ENCODE data around the gene PTPA.

Gene PTPA

GRCh38 chr9:129095170-129095667 is 16.0 kb upstream of the PTPA start:
- H3K27me3 ChIP-seq (ENCODE audit: insufficient read depth, low read length) = no peaks in the 10 kb centered on the region
- H3K4me1 ChIP-seq (ENCODE audit: insufficient read depth, low read length) = no peaks in the 10 kb centered on the region
- no peak overlapping the region for H2AFZ ChIP-seq (ENCODE audit: low read depth, low read length)
- no peak overlapping the region for H3K4me3 ChIP-seq (ENCODE audit: low read length)
- H3K36me3 ChIP-seq (ENCODE audit: insufficient read depth, low read length) = peaks cover 9% of the 10 kb centered on the region
- H3K9me3 ChIP-seq (ENCODE audit: low read length) = no peaks in the 10 kb centered on the region

- Histone ChIP-seq H3K36me3 (ENCODE audit: insufficient read depth, low read length) (peaks cover 3% of the 10 kb centered on the region), H3K9me3 (ENCODE audit: low read length) (no peaks in the 10 kb centered on the region), H3K27me3 (ENCODE audit: insufficient read depth, low read length) (no peaks in the 10 kb centered on the region), H3K4me3 (ENCODE audit: low read length) (no peak overlapping the region), H3K4me1 (ENCODE audit: insufficient read depth, low read length) (no peaks in the 10 kb centered on the region), H2AFZ (ENCODE audit: low read depth, low read length) (no peak overlapping the region)
Measured at GRCh38 chr9:129095908-129096307, 15.3 kb upstream of the PTPA start.

- no peaks in the 10 kb centered on the region for H3K4me1 ChIP-seq (ENCODE audit: insufficient read depth, low read length)
- H3K27me3 ChIP-seq (ENCODE audit: insufficient read depth, low read length) = no peaks in the 10 kb centered on the region
- H2AFZ ChIP-seq (ENCODE audit: low read depth, low read length) = no peak overlapping the region
- no peaks in the 10 kb centered on the region for H3K9me3 ChIP-seq (ENCODE audit: low read length)
- peaks cover 3% of the 10 kb centered on the region for H3K36me3 ChIP-seq (ENCODE audit: insufficient read depth, low read length)
- H3K4me3 ChIP-seq (ENCODE audit: low read length) = no peak overlapping the region
Measured at GRCh38 chr9:129097671-129098306, 13.4 kb upstream of the PTPA start.

- Histone ChIP-seq H3K4me3 (ENCODE audit: low read length) (no peak overlapping the region), H3K4me1 (ENCODE audit: insufficient read depth, low read length) (no peaks in the 10 kb centered on the region), H3K27me3 (ENCODE audit: insufficient read depth, low read length) (no peaks in the 10 kb centered on the region), H3K9me3 (ENCODE audit: low read length) (no peaks in the 10 kb centered on the region), H2AFZ (ENCODE audit: low read depth, low read length) (no peak overlapping the region), H3K36me3 (ENCODE audit: insufficient read depth, low read length) (peaks cover 3% of the 10 kb centered on the region)
Measured at GRCh38 chr9:129098328-129098727, 12.9 kb upstream of the PTPA start.

- Histone ChIP-seq H3K4me1 (ENCODE audit: insufficient read depth, low read length) (no peaks in the 10 kb centered on the region), H3K4me3 (ENCODE audit: low read length) (no peak overlapping the region), H3K9me3 (ENCODE audit: low read length) (no peaks in the 10 kb centered on the region), H2AFZ (ENCODE audit: low read depth, low read length) (no peak overlapping the region), H3K27me3 (ENCODE audit: insufficient read depth, low read length) (no peaks in the 10 kb centered on the region), H3K36me3 (ENCODE audit: insufficient read depth, low read length) (peaks cover 3% of the 10 kb centered on the region)
Measured at GRCh38 chr9:129100383-129101169, 10.6 kb upstream of the PTPA start.

- Histone ChIP-seq H3K9me3 (ENCODE audit: low read length) (no peaks in the 10 kb centered on the region), H2AFZ (ENCODE audit: low read depth, low read length) (no peak overlapping the region), H3K27me3 (ENCODE audit: insufficient read depth, low read length) (no peaks in the 10 kb centered on the region), H3K36me3 (ENCODE audit: insufficient read depth, low read length) (peaks cover 3% of the 10 kb centered on the region), H3K4me1 (ENCODE audit: insufficient read depth, low read length) (no peaks in the 10 kb centered on the region), H3K4me3 (ENCODE audit: low read length) (no peak overlapping the region)
Measured at GRCh38 chr9:129101279-129101678, 9.9 kb upstream of the PTPA start.

- peaks cover 1% of the 10 kb centered on the region for H3K36me3 ChIP-seq (ENCODE audit: insufficient read depth, low read length)
- no peaks in the 10 kb centered on the region for H3K4me1 ChIP-seq (ENCODE audit: insufficient read depth, low read length)
- no peak overlapping the region for H2AFZ ChIP-seq (ENCODE audit: low read depth, low read length)
- no peak overlapping the region for H3K4me3 ChIP-seq (ENCODE audit: low read length)
- H3K27me3 ChIP-seq (ENCODE audit: insufficient read depth, low read length) = no peaks in the 10 kb centered on the region
- H3K9me3 ChIP-seq (ENCODE audit: low read length) = no peaks in the 10 kb centered on the region
Measured at GRCh38 chr9:129102095-129102525, 9.1 kb upstream of the PTPA start.

GRCh38 chr9:129102791-129103594 is 8.2 kb upstream of the PTPA start:
- H3K27me3 ChIP-seq (ENCODE audit: insufficient read depth, low read length) = no peaks in the 10 kb centered on the region
- no peak overlapping the region for H3K4me3 ChIP-seq (ENCODE audit: low read length)
- H3K36me3 ChIP-seq (ENCODE audit: insufficient read depth, low read length) = peaks cover 6% of the 10 kb centered on the region
- no peak overlapping the region for H2AFZ ChIP-seq (ENCODE audit: low read depth, low read length)
- no peaks in the 10 kb centered on the region for H3K9me3 ChIP-seq (ENCODE audit: low read length)
- H3K4me1 ChIP-seq (ENCODE audit: insufficient read depth, low read length) = no peaks in the 10 kb centered on the region

- H3K4me1 ChIP-seq (ENCODE audit: insufficient read depth, low read length) = no peaks in the 10 kb centered on the region
- H3K4me3 ChIP-seq (ENCODE audit: low read length) = no peak overlapping the region
- no peaks in the 10 kb centered on the region for H3K27me3 ChIP-seq (ENCODE audit: insufficient read depth, low read length)
- peaks cover 6% of the 10 kb centered on the region for H3K36me3 ChIP-seq (ENCODE audit: insufficient read depth, low read length)
- H2AFZ ChIP-seq (ENCODE audit: low read depth, low read length) = no peak overlapping the region
- no peaks in the 10 kb centered on the region for H3K9me3 ChIP-seq (ENCODE audit: low read length)
Measured at GRCh38 chr9:129103595-129103965, 7.6 kb upstream of the PTPA start.

- Histone ChIP-seq H3K9me3 (ENCODE audit: low read length) (no peaks in the 10 kb centered on the region), H2AFZ (ENCODE audit: low read depth, low read length) (no peak overlapping the region), H3K4me3 (ENCODE audit: low read length) (no peak overlapping the region), H3K36me3 (ENCODE audit: insufficient read depth, low read length) (peaks cover 6% of the 10 kb centered on the region), H3K4me1 (ENCODE audit: insufficient read depth, low read length) (no peaks in the 10 kb centered on the region), H3K27me3 (ENCODE audit: insufficient read depth, low read length) (no peaks in the 10 kb centered on the region)
Measured at GRCh38 chr9:129104051-129104450, 7.2 kb upstream of the PTPA start.

GRCh38 chr9:129105857-129106694 is 5.1 kb upstream of the PTPA start:
- peaks cover 12% of the 10 kb centered on the region for H3K4me1 ChIP-seq (ENCODE audit: insufficient read depth, low read length)
- no peak overlapping the region for H2AFZ ChIP-seq (ENCODE audit: low read depth, low read length)
- no peaks in the 10 kb centered on the region for H3K9me3 ChIP-seq (ENCODE audit: low read length)
- peaks cover 6% of the 10 kb centered on the region for H3K36me3 ChIP-seq (ENCODE audit: insufficient read depth, low read length)
- no peak overlapping the region for H3K4me3 ChIP-seq (ENCODE audit: low read length)
- H3K27me3 ChIP-seq (ENCODE audit: insufficient read depth, low read length) = no peaks in the 10 kb centered on the region

GRCh38 chr9:129107651-129108050 is 3.6 kb upstream of the PTPA start:
- no peaks in the 10 kb centered on the region for H3K27me3 ChIP-seq (ENCODE audit: insufficient read depth, low read length)
- peaks cover 18% of the 10 kb centered on the region for H3K4me1 ChIP-seq (ENCODE audit: insufficient read depth, low read length)
- no peak overlapping the region for H2AFZ ChIP-seq (ENCODE audit: low read depth, low read length)
- H3K9me3 ChIP-seq (ENCODE audit: low read length) = no peaks in the 10 kb centered on the region
- H3K36me3 ChIP-seq (ENCODE audit: insufficient read depth, low read length) = peaks cover 6% of the 10 kb centered on the region
- H3K4me3 ChIP-seq (ENCODE audit: low read length) = no peak overlapping the region
